ENCODE results near the gene IDI1.
A peak's percentile ranks its signal among the peaks of the same experiment; 100 is the strongest.
"Not testable (repeated sequence)": the region's sequence is repeated elsewhere in the genome, so short reads cannot be mapped to it uniquely, and the experiment has no call there.

IDI1 gene

DNA sequence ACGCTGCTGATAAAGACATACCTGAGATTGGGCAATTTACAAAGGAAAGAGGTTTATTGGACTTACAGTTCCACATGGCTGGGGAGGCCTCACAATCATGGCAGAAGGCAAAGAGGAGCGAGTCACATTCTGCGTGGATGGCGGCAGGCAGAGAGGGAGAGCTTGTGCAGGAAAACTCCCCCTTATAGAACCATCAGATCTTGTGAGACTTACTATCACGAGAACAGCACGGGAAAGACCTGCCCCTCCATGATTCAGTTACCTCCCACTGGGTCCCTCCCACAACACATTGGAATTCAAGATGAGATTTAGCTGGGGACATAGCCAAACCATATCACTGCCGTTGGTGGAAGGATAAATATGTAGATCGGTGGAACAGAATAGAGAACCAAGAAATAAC lies 17.8 kb upstream of the IDI1 start:
- DNase-seq (ENCODE audit: extremely low spot score, insufficient read length, low read depth); FAIRE-seq: not testable (repeated sequence)

DNA sequence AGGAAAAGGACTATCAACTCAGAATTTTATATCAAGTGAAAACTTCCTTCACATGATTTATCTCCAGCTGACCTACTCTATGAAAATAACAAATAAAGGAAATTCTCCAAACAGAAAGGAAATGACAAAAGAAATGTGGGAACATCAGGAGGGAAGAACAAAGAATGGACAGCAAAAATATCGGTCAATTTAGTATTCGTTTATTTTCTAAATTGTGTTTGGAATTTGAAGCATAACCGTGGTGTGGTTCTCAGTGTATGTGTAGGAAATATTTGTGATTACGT lies 16.0 kb upstream of the IDI1 start:
- no peak for DNase-seq (ENCODE audit: extremely low spot score, insufficient read length, low read depth)
- FAIRE-seq = no peak

DNA sequence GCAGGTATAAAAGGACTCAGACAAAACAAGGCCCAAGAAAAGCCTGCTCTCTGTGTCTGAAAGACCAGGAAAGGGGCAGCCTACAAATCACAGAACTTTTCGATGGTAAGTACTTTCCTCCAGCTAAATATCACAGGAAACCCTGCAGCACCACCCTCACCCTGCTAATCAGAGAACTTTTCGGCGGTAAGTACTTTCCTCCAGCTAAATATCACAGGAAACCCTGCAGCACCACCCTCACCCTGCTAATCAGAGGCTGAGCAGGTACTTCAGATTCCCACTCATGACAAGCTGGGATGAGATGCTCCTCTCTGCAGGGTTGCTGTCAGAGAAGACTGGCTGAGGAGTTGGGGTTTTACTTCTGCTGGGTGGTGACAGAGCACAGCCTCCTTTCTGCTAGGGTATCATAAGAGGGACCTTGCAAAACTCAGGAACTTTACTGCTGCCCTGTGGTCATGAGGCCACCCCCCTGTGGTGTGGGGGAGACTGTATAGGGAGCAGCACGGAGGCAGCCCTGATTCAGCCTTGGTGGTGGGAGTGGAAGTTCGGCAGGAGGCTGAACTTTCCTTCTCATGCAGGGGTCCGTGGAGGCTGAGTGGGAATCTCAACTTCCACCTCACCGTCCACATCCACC lies 14.4 kb upstream of the IDI1 start:
- DNase-seq (ENCODE audit: extremely low spot score, insufficient read length, low read depth) (no peak), FAIRE-seq (no peak)

DNA sequence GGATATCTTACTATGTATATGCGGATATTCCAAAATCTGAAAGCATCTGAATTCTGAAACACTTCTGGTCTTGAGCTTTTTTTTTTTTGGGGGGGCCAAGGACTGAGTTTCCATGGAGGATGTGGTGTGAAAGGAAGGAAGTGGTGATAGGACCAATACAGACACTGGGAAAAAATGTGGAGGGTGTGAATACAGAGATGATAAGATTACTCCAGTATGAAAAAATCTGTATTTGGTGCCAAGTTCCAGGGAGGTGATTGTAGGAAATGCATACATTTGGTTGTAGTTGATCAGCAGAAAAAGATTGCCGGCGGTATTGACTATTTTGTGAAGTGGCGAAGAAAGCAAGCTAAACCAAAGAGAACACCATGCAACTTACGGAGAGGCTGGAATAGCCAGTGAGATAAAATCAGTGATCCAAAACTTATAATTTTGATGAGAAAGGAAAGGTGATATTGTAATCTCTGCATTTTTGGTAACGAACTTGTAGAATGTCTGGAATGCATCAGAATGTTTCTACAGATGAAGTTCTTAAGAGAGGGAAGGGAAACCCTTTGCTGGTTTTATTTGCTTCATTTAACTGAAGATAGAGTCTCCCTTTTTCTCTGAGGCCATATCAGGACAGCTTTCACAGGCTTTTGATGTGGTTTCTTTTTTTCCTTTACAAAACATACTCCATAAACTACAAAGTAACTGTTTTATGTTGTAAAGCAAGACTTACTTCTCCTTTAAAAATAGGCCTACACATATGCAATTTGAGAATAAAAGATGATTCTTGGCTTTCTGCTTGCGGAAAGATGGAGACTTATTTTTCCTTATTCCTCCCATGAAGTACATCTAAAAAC lies 13.2 kb upstream of the IDI1 start:
- no peak for DNase-seq (ENCODE audit: extremely low spot score, insufficient read length, low read depth)
- FAIRE-seq = no peak

DNA sequence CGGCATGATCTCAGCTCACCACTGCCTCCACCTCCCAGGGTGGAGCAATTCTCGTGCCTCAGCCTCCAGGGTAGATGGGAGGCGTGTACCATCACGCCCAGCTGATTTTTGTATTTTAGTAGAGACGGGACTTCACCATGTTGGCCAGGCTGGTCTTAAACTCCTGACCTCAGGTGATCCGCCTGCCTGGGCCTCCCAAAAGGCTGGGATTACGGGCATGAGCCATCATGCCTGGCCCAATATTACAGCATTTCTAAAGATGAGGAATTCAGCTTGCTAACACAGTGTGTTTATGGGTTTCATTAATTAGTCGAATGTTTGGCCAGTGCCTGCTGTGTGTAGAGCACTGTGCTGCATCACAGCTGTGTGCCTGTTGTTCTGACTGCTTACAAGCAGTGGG lies 11.0 kb upstream of the IDI1 start:
- FAIRE-seq (no peak), DNase-seq (ENCODE audit: extremely low spot score, insufficient read length, low read depth) (no peak)

DNA sequence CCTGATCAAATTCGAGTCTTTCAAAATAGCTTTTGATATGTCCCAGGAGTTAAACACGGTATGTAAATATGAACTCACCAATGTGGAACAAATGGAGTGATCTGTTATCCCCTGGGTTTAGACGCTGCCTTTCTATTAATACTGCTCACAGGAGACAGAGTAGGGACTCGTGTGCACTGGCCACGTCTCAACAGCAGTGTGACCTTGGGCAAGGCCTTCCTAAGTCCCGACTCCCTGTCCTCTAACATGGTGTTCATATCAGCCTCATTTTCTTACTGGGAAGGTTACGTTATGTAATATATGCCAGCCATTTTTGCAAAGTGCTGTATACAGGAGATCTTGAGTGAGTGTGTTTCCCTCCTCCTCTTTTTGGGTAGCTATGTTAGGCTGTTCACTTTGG lies 9.1 kb upstream of the IDI1 start:
- DNase-seq (ENCODE audit: extremely low spot score, insufficient read length, low read depth) (no peak), FAIRE-seq (no peak)

DNA sequence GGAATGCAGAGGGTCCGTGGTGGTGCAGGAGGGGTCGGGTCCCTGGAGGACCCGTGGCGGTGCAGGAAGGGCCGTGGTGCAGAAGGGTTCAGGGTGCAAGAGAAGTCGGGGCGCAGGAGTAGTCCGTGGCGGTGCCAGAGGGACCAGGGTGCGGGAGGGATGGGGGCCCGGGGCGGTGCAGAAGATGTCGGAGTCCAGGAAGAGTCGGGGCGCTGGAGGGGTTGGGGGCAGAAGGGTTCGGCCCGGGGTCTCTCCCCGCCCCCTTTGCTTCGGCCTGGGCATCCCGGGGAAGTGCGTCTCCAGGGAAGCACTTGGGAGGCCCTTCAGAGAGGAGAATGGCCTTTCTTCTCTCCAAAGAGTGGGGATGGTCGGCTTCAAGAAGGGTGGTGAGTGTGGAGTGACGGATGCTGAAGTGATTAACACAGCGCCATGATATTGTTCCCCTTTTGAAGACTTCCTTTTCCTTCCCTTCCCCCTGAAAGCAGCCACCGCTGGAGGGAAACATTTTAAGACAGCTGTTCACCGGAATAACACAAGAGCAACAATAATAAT lies 8.3 kb upstream of the IDI1 start:
- no peak for DNase-seq (ENCODE audit: extremely low spot score, insufficient read length, low read depth)
- peak; percentile 69 for FAIRE-seq

DNA sequence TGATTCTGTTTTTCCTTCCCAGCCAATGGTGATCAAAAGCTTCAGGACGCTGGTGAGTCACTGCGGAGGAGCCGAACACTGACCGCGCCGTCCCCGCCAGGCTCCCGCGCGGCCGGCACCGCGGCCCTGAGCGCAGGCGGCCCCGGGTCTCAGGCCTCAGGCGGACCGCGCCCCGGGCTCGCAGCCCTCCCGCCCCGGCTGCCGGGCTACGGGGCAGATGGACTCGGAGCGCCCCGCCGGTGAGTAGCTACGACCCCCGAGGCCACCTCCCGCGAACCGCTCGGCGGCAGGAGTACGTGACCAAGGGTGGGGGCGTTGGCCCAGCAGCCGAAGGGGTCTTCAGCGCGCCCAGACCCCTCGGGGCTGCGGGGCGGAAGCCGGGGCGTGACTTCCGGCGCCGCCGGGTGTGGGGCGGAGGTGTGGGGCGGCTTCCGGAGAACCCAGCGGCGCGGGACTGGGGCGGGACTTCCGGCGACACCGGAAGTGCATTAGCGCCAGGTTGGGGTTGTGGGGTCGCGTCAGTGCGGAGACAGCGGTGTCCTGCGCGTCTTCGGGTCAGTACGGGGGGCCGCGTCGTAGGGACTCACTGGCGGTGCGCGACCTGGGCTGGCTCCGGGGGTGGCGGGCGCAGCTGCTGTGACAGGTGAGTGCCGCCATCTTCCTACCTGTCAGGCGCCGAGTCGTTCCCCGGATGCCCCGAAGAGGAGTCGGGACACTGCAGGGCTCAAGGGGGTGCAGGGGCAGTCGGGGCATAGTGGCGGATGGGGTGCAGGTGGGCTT lies 7.6 kb upstream of the IDI1 start, which contains the start of gene WDR37:
Gene WDR37 (plus strand): TSS at position 60 of the 780 bp plus-strand sequence. CDS start 15,771 bp downstream, outside the sequence.
- FAIRE-seq = peak; percentile 83

DNA sequence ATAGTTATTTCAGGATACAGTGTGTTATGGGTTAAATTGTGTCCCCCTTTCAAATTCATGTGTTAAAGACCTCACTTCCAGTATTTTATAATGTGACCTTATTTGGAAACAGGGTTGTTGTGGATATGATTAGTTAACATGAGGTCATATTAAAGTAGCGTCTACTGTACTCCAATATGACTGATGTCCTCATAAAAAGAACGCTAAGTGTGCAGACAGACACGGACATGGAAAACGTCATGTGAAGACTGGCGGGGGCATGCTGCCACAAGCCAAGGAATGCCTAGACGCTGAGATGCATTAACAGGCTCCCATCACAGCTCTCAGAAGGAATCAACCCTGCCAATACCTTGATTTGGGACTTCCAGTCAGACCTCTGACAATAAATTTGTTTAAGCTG lies 5.8 kb upstream of the IDI1 start:
- DNase-seq (ENCODE audit: extremely low spot score, insufficient read length, low read depth) (no peak), FAIRE-seq (no peak)

More for the DNA sequence above, 7.6 kb upstream of the IDI1 start, which contains the start of gene WDR37:
- DNase-seq (ENCODE audit: extremely low spot score, insufficient read length, low read depth) = peak; percentile 86

DNA sequence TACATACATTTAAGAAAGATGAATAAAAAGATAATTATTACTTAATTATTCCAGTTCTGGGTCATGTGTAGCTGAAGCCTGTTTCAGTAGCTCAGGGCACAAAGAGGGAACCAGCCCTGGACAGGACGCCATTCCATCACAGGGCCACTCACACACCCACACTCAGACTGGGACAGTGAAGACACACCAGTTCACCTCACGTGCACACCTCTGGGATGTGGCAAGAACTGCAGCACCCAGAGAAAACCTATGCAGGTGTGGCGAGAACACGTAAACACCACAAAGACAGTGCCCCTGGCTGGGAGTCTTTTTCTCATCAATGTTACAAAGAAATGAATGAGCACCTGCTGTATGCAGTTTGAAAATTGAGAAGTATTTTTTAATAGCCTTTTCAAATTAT lies 1.6 kb upstream of the IDI1 start:
- DNase-seq (ENCODE audit: extremely low spot score, insufficient read length, low read depth) = no peak
- peak; percentile 49 for FAIRE-seq

DNA sequence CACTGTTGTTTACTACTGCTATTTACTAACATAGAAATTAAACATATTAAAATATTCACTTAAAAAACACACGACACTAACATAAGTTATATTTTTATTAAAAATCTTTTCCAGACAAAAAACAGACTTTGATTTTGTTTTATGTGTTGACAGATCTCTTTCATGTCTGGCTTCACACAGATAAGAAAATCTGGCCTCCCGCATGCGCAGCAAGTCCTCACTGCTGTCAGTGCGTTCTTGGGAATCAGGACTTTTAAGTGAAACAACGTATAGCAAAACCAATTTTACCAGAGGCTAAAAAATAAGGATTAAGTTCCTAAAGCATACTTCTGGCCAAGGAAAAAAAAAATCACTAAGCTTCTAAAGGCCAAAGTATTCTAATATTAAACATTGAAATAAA lies 1.2 kb upstream of the IDI1 start:
- no peak for FAIRE-seq
- no peak for DNase-seq (ENCODE audit: extremely low spot score, insufficient read length, low read depth)

DNA sequence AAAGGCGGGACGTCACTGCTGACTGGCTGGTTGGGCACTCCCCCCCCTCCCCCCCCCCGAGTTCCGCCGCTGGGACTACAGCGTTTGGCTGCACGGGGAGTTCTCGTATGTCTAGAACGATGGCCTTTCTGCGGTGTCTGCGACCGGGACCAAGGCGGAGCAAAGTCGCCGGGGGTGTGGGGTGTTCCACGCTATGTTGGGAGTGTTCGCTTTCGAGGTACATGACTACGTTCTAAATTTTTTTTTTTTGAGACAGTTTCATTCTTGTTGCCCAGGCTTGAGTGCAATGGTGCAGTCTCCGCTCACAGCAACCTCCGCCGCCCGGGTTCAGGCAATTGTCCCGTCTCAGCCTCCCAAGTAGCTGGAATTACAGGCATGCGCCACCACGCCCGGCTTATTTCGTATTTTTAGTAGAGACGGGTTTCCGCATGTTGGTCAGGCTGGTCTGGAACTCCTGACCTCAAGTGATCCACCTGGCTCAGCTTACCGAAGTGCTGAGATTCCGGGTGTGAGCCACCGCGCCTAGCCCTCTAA lies 573 bp upstream of the IDI1 start:
- DNase-seq (ENCODE audit: extremely low spot score, insufficient read length, low read depth) (no peak), FAIRE-seq (no peak)

DNA sequence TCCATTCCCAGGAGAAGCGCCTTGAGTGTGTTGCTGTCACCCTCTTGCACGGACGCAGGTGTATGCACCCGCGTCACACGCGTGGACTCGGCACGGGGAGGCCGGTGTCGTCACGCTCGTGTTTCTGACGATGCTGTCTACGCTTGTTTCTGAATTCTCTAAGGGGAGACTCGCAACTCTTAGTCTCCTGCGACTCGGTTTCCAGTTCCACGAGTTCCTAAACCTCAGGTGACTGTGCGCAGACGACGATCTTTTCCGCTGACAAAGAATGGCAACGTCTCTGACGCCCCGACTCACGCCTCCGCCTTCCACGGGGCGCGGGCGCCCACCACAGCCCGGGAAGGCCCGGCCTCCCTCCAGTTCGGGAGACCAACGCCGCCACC lies 579 bp downstream of the IDI1 start:
- DNase-seq (ENCODE audit: extremely low spot score, insufficient read length, low read depth) (no peak), FAIRE-seq (no peak)

DNA sequence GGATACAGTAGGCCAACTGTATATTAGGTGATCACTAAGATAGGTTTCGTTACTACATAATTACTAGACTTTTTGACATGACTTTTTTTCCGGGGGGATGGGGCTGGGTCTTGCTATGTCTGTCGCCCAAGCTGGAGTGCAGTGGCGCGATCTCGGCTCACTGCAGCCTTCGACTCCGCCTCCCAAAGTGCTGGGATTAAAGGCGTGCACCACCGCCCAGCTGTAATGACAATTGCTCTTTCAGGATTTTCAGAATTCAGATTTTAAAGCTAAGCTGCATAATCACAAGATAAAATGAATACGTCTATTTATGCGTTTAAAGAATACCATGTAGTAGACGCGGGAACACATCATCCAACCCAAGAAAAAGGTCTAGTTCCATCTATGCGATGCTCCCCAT lies 982 bp downstream of the IDI1 start:
- FAIRE-seq (no peak), DNase-seq (ENCODE audit: extremely low spot score, insufficient read length, low read depth) (no peak)

DNA sequence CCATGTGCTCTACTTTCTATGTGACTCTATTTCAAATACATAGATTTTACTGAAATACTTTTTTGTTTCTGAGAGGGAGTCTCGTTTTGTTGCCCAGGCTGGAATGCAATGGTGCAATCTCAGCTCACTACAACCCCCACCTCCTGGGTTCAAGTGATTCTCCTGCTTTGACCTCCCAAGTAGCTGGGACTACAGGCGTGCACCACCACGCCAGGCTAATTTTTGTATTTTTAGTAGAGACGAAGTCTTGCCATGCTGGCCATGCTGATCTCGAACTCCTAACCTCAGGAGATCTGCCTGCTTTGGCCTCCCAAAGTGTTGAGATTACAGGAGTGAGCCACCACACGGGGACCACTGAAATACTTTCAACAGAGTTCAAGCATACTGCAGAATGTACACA lies 3.5 kb downstream of the IDI1 start:
- no peak for DNase-seq (ENCODE audit: extremely low spot score, insufficient read length, low read depth)
- no peak for FAIRE-seq

DNA sequence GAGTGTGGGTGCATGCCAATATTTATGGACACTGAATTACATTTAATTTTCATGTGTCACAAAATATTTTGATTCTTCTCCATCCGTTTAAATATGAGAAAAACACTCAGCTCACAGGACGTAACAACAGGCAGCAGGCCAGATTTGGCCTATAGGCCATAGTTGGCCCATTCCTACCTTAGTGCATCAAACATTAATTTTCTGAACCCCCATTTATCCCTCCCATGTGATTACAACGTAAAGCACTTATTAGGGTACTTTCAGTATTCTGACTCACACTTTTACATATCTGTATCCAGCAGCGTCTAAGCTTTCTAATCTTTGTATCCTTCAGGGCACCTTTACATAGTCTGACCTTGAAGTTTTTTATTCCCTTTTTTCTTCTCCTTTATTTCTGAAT lies 4.0 kb downstream of the IDI1 start:
- DNase-seq (ENCODE audit: extremely low spot score, insufficient read length, low read depth) (no peak), FAIRE-seq (no peak)

DNA sequence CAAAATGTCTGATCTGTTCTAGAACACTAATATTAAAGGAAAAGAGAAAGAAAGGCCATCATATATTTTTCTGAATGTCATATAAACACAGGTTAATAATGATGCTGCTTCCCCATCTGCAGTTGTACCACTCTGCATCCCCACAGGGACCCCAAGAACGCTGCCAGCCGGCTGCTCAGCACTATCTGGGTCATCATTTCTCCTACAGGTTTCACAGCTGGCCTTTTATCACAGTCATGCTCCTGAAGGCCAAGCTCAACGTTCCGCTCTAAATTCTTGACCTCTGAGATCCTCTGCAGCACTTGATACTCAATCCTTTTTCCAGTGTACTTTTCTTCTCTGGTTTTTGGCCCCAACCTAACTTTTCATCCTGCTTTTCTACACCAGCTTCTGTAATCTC lies 4.8 kb downstream of the IDI1 start:
- no peak for FAIRE-seq
- DNase-seq (ENCODE audit: extremely low spot score, insufficient read length, low read depth) = no peak

DNA sequence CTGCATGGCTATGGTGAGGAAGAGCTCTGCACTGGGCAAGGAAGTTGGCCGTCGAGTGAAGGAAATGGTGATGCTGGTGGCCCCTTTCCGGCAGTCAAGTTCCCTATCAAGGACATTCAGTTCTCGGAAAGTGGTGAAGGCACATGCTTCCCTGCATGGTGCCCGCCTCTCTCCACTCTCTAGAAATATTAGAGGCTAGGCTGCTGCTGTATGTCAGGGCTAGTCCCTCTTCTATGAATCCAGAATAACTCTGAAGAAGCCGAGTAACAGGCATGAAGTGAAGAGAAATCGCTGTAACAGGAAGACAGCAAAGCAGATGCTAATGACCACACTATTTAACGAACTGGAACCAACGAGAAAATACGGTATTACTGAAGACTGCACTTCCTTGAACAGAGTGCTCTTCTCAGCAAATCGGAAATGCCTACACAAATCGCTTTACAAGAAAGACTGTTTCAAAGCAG lies 5.4 kb downstream of the IDI1 start:
- DNase-seq (ENCODE audit: extremely low spot score, insufficient read length, low read depth) (no peak), FAIRE-seq (peak; percentile 96)

DNA sequence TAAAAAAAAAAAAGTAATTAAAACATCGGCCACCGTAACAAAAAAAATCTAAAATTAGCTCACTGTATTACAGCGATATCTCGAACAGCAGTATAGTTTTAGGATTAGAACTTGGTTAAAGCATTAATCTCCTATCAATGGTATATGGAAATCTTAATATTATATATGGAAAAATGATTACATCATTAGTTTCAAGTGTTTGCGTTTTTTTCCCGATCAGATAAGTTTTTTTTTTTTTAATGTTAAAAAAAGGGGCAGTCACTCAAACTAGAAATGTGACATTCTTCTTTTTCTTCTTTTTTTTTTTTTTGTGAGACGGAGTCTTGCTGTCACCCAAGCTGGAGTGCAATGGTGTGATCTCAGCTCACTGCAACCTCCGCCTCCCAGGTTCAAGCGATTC lies 7.4 kb downstream of the IDI1 start:
- no peak for FAIRE-seq
- no peak for DNase-seq (ENCODE audit: extremely low spot score, insufficient read length, low read depth)

DNA sequence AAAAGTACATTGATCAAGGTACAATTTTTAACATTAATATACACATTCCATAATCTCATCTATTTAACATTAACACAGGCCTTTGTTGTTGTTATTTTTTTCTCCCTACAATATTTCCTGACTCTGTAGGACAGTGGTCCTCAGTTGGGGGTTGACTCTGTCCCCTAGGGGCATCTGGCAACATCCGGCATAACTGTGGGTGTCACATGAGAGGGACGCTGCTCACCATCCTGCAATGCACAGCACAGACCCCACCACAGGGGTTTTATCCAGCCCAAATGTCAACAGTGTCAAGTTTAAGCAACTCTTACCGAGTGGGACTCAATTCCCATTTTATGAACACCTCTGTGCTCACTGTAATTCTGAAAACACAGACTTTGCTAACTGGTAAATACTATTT lies 8.8 kb downstream of the IDI1 start:
- DNase-seq (ENCODE audit: extremely low spot score, insufficient read length, low read depth) = no peak
- FAIRE-seq = no peak
